ENCODE measurements around the gene INHBC.

INHBC gene

DNA sequence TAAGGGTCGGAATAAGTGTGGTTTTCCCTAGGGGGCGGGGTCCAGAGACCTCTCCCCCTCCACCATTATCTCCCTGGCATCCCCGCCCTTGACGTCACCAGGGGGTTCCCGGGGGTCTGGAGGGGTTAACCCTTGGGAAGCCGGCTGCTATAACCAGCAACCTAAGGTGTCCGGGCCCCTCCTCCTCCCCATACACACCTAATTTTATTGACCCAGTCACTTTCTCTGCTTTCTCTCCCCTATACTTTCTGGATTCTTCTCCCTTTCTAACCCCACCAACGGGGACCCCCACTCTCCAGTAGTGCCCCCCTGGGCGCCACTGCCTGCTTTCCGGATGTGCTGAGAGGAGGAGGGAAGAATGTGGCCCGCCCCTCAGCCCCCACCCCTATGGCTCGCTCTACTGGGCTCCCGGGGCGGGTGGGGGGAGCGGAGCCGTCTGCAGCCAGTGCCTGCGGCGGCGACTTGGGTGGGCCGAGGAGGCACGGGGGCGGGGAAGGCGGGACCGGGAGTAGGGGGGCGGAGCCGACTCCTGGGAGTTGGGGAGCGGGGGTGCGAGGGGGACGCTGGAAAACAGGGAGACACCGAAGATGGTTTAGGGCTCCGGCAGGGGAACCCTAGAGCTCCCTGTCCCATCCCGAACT, 26.8 kb downstream of the INHBC start:
- Histone ChIP-seq H3K9me3 (ENCODE audit: control insufficient read depth, insufficient read depth, low read length) (no peaks in the 10 kb centered on the region), H3K4me1 (ENCODE audit: control insufficient read depth, insufficient read depth, low read length) (peaks cover 14% of the 10 kb centered on the region), H3K36me3 (ENCODE audit: control insufficient read depth, insufficient read depth, low read length) (peaks cover 13% of the 10 kb centered on the region; the same call in 1 of the 2 replicates), H3K4me3 (ENCODE audit: low read depth, low read length) (peak overlapping the region; percentile 87), H3K27ac (ENCODE audit: low read depth, low read length) (peak overlapping the region; percentile 94), H3K27me3 (ENCODE audit: control insufficient read depth, insufficient read depth, low read length) (no peaks in the 10 kb centered on the region), H3K9ac (ENCODE audit: low read depth, low read length) (peak overlapping the region; percentile 82)

GRCh38 chr12:57461917-57462250, 27.3 kb downstream of the INHBC start:
- H3K27me3 ChIP-seq (ENCODE audit: control insufficient read depth, insufficient read depth, low read length): no peaks in the 10 kb centered on the region
- H3K27ac ChIP-seq (ENCODE audit: low read depth, low read length): peak overlapping the region; percentile 94

GRCh38 chr12:57462251-57462911, 27.8 kb downstream of the INHBC start:
- H3K9ac ChIP-seq (ENCODE audit: low read depth, low read length): peak overlapping the region; percentile 82
- H3K9me3 ChIP-seq (ENCODE audit: control insufficient read depth, insufficient read depth, low read length): no peaks in the 10 kb centered on the region
- H3K27me3 ChIP-seq (ENCODE audit: control insufficient read depth, insufficient read depth, low read length): no peaks in the 10 kb centered on the region
- peak overlapping the region; percentile 94 for H3K27ac ChIP-seq (ENCODE audit: low read depth, low read length)
- peak overlapping the region; percentile 87 for H3K4me3 ChIP-seq (ENCODE audit: low read depth, low read length)
- peaks cover 10% of the 10 kb centered on the region for H3K4me1 ChIP-seq (ENCODE audit: control insufficient read depth, insufficient read depth, low read length)
- peaks cover 16% of the 10 kb centered on the region; the same call in 1 of the 2 replicates for H3K36me3 ChIP-seq (ENCODE audit: control insufficient read depth, insufficient read depth, low read length)

More at GRCh38 chr12:57461917-57462250, 27.3 kb downstream of the INHBC start:
- Histone ChIP-seq H3K36me3 (ENCODE audit: control insufficient read depth, insufficient read depth, low read length) (peaks cover 13% of the 10 kb centered on the region; the same call in 1 of the 2 replicates), H3K9ac (ENCODE audit: low read depth, low read length) (peak overlapping the region; percentile 82), H3K9me3 (ENCODE audit: control insufficient read depth, insufficient read depth, low read length) (no peaks in the 10 kb centered on the region), H3K4me3 (ENCODE audit: low read depth, low read length) (peak overlapping the region; percentile 87), H3K4me1 (ENCODE audit: control insufficient read depth, insufficient read depth, low read length) (peaks cover 10% of the 10 kb centered on the region)

DNA sequence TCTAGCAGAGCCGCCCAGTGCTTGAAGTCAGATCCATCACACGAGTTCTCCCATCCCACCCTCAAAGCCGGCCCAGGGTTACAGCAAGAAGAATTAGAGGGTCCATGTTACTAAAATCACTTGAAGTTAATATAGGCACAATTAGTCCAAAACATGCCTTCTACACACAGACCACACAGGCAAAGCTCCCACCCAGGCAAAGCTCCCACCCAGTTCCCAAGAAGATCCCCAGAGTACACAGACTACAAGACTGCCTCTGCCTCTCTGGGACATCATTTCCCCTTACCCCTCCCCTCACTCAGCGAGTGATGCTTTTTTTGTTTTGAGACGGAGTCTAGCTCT, 28.3 kb downstream of the INHBC start:
- no peak overlapping the region for H3K27ac ChIP-seq (ENCODE audit: low read depth, low read length)
- peaks cover 10% of the 10 kb centered on the region for H3K4me1 ChIP-seq (ENCODE audit: control insufficient read depth, insufficient read depth, low read length)
- H3K9me3 ChIP-seq (ENCODE audit: control insufficient read depth, insufficient read depth, low read length): no peaks in the 10 kb centered on the region
- no peaks in the 10 kb centered on the region for H3K27me3 ChIP-seq (ENCODE audit: control insufficient read depth, insufficient read depth, low read length)
- no peak overlapping the region for H3K4me3 ChIP-seq (ENCODE audit: low read depth, low read length)
- no peak overlapping the region for H3K9ac ChIP-seq (ENCODE audit: low read depth, low read length)
- H3K36me3 ChIP-seq (ENCODE audit: control insufficient read depth, insufficient read depth, low read length): peaks cover 16% of the 10 kb centered on the region; the same call in 1 of the 2 replicates

GRCh38 chr12:57464569-57464968, 30.0 kb downstream of the INHBC start:
- no peaks in the 10 kb centered on the region for H3K27me3 ChIP-seq (ENCODE audit: control insufficient read depth, insufficient read depth, low read length)
- peaks cover 22% of the 10 kb centered on the region for H3K36me3 ChIP-seq (ENCODE audit: control insufficient read depth, insufficient read depth, low read length)
- H3K4me3 ChIP-seq (ENCODE audit: low read depth, low read length): no peak overlapping the region
- H3K27ac ChIP-seq (ENCODE audit: low read depth, low read length): no peak overlapping the region
- H3K9ac ChIP-seq (ENCODE audit: low read depth, low read length): no peak overlapping the region
- no peaks in the 10 kb centered on the region for H3K9me3 ChIP-seq (ENCODE audit: control insufficient read depth, insufficient read depth, low read length)
- peaks cover 3% of the 10 kb centered on the region; the same call in 1 of the 2 replicates for H3K4me1 ChIP-seq (ENCODE audit: control insufficient read depth, insufficient read depth, low read length)

DNA sequence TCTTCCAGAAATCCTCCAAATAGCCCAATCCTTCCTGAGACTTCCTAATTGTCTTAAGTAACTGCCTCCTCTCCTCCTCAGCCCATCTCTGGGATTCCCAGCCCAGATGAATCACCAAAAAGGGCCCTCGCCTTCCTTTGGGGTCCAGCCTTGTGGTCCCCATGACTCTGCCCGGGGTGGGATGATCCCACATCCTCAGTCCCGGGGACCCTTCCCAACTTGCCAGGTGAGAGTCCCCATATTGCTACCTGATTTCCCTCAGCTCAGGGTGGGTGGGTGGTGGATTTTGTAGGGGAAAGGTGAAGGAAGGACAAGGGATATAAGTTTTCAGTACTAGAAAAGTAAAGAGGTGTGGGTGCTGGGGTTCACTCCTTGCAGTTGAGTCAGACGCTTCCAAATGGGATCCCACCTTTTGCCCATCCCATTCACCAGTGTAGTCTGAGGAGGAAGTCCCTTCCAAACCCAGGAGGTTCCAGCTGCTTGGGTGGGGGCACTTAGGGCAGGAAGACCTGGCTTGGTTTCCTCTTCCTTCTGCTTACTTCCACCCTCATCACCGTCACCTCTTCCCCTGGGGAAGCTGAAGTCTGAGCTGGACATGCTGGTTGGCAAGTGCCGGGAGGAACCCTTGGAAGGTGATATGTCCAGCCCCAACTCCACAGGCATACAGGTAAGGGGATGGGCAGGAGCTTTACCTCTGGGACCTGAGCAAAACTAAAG, 30.6 kb downstream of the INHBC start:
- H3K9ac ChIP-seq (ENCODE audit: low read depth, low read length): no peak overlapping the region
- H3K27me3 ChIP-seq (ENCODE audit: control insufficient read depth, insufficient read depth, low read length): no peaks in the 10 kb centered on the region
- peaks cover 25% of the 10 kb centered on the region for H3K36me3 ChIP-seq (ENCODE audit: control insufficient read depth, insufficient read depth, low read length)
- H3K9me3 ChIP-seq (ENCODE audit: control insufficient read depth, insufficient read depth, low read length): no peaks in the 10 kb centered on the region
- H3K4me1 ChIP-seq (ENCODE audit: control insufficient read depth, insufficient read depth, low read length): peaks cover 3% of the 10 kb centered on the region; the same call in 1 of the 2 replicates
- H3K4me3 ChIP-seq (ENCODE audit: low read depth, low read length): no peak overlapping the region
- H3K27ac ChIP-seq (ENCODE audit: low read depth, low read length): no peak overlapping the region

DNA sequence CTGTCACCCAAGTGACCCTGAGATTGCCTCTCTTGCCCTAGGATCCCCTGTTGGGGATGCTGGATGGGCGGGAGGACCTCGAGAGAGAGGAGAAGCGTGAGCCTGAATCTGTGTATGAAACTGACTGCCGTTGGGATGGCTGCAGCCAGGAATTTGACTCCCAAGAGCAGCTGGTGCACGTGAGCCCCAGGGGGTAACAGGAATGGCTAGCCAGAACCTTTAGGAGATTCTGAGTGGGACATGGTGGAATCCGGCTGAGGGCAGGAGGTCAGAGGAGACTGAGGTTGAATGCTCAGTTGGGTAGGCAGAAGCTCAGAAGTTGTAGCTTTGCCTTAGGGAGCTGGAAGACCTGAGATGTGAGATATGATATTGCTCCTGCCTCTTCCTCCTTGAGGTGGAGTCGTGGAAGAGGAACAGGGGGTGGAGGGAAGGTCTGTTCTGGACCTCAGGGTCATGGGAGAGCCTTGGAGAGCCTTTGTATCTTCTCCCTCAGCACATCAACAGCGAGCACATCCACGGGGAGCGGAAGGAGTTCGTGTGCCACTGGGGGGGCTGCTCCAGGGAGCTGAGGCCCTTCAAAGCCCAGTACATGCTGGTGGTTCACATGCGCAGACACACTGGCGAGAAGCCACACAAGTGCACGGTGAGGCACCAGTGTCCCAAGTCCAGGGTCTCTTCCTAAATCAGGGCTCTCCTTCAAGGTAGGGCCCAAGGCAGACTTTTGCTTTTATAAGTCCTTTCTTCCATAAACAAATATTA, 31.3 kb downstream of the INHBC start:
- H3K9ac ChIP-seq (ENCODE audit: low read depth, low read length): no peak overlapping the region
- peaks cover 31% of the 10 kb centered on the region for H3K36me3 ChIP-seq (ENCODE audit: control insufficient read depth, insufficient read depth, low read length)
- H3K27me3 ChIP-seq (ENCODE audit: control insufficient read depth, insufficient read depth, low read length): no peaks in the 10 kb centered on the region
- H3K27ac ChIP-seq (ENCODE audit: low read depth, low read length): no peak overlapping the region
- no peaks in the 10 kb centered on the region for H3K9me3 ChIP-seq (ENCODE audit: control insufficient read depth, insufficient read depth, low read length)
- H3K4me1 ChIP-seq (ENCODE audit: control insufficient read depth, insufficient read depth, low read length): peaks cover 3% of the 10 kb centered on the region; the same call in 1 of the 2 replicates
- H3K4me3 ChIP-seq (ENCODE audit: low read depth, low read length): no peak overlapping the region

DNA sequence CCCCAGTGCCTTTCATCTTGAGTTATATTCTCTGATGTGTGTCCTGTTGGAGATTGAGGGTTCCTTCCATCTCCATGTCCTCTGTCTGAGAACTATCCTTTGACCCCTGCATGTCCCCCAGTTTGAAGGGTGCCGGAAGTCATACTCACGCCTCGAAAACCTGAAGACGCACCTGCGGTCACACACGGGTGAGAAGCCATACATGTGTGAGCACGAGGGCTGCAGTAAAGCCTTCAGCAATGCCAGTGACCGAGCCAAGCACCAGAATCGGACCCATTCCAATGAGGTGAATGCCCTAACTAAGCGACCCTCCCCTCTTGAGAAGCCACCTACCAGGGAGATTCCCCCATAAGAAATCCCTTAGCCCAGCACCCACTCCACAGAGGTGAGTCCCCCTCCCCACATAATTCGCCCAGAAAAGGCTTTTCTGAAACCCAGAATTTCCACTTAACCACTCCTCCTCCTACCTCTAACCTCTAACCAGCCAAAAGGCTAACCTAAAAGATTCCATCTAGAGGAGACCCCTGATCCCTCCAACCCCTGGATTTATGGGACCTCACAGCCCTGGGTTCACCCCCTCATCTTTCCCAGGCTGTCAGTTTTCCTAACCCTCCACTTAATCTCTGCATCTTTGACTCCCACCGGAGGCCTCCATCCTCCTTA, 32.8 kb downstream of the INHBC start:
- Histone ChIP-seq H3K9me3 (ENCODE audit: control insufficient read depth, insufficient read depth, low read length) (no peaks in the 10 kb centered on the region), H3K9ac (ENCODE audit: low read depth, low read length) (no peak overlapping the region), H3K4me1 (ENCODE audit: control insufficient read depth, insufficient read depth, low read length) (peaks cover 3% of the 10 kb centered on the region; the same call in 1 of the 2 replicates), H3K36me3 (ENCODE audit: control insufficient read depth, insufficient read depth, low read length) (peaks cover 31% of the 10 kb centered on the region), H3K4me3 (ENCODE audit: low read depth, low read length) (no peak overlapping the region), H3K27ac (ENCODE audit: low read depth, low read length) (no peak overlapping the region), H3K27me3 (ENCODE audit: control insufficient read depth, insufficient read depth, low read length) (peaks cover 2% of the 10 kb centered on the region)

- Histone ChIP-seq H3K27me3 (ENCODE audit: control insufficient read depth, insufficient read depth, low read length) (peaks cover 8% of the 10 kb centered on the region), H3K27ac (ENCODE audit: low read depth, low read length) (no peak overlapping the region), H3K36me3 (ENCODE audit: control insufficient read depth, insufficient read depth, low read length) (peaks cover 31% of the 10 kb centered on the region)
These were observed 33.3 kb downstream of the INHBC start for GRCh38 chr12:57467915-57468314.

More at GRCh38 chr12:57467915-57468314, 33.3 kb downstream of the INHBC start:
- Histone ChIP-seq H3K9ac (ENCODE audit: low read depth, low read length) (no peak overlapping the region), H3K4me3 (ENCODE audit: low read depth, low read length) (no peak overlapping the region), H3K9me3 (ENCODE audit: control insufficient read depth, insufficient read depth, low read length) (no peaks in the 10 kb centered on the region), H3K4me1 (ENCODE audit: control insufficient read depth, insufficient read depth, low read length) (peaks cover 1% of the 10 kb centered on the region; the same call in 1 of the 2 replicates)
